ENCODE measurements around the gene CDKAL1.

GRCh38 chr6:21084656-21085055, 550.4 kb downstream of the CDKAL1 start:
- no peak for TF ChIP-seq SREBF2 (IDR thresholded peaks at IDR 0.05)
- no peak for TF ChIP-seq CTCF (IDR thresholded peaks at IDR 0.05)
- no peak for TF ChIP-seq RAD21 (conservative IDR thresholded peaks at IDR 0.05 in 1 of 2, IDR thresholded peaks at IDR 0.05 in 1 of 2)
- TF ChIP-seq POLR2A (IDR thresholded peaks at IDR 0.05; ENCODE audit: low read length): no peak
- no peak for TF ChIP-seq REST (IDR thresholded peaks at IDR 0.05)
- TF ChIP-seq, protein P1, sequence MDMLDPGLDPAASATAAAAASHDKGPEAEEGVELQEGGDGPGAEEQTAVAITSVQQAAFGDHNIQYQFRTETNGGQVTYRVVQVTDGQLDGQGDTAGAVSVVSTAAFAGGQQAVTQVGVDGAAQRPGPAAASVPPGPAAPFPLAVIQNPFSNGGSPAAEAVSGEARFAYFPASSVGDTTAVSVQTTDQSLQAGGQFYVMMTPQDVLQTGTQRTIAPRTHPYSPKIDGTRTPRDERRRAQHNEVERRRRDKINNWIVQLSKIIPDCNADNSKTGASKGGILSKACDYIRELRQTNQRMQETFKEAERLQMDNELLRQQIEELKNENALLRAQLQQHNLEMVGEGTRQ (IDR thresholded peaks at IDR 0.05): no peak
- no peak for TF ChIP-seq MAZ (IDR thresholded peaks at IDR 0.05; ENCODE audit: borderline replicate concordance, low read depth, low read length)
- no peak for TF ChIP-seq EP300 (IDR thresholded peaks at IDR 0.05)
- no peak for TF ChIP-seq NR3C1 (IDR thresholded peaks at IDR 0.05)
- TF ChIP-seq KDM1A (IDR thresholded peaks at IDR 0.05; ENCODE audit: low read depth): no peak
